ENCODE measurements around the gene EFNA5. TPM values are rescaled to one million over a fixed set of nuclear protein-coding genes. Genes with fewer than 3 reads are reported as not detected.
A peak's percentile ranks its signal among the peaks of the same experiment; 100 is the strongest.

The EFNA5 gene
- total and polyA plus RNA-seq, 2 of the 8 experiments (the other 6 are each of a cell fraction or from before 2014, with no cell fraction given): 9.6 to 21.8 TPM

DNA sequence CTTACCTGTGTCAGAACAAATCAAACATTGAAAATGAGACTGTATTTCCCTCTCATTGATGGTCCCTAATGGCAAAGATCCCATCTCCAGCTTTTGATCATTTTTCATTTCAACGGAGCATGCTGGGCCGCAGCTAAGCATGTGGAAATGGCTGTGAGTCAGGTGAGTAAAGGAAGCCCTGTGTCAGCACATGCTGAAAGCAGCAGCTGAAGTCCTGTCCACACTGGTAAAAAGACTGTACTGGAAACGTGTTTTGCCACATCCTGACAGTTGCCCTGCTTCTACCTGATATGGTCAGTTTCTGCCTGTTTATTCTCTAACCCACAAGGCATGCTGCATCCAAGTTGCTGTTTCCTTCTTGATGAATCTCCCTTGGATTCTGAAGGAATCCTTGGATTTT, 330.1 kb downstream of the EFNA5 start:
- H4K5ac ChIP-seq (ENCODE audit: insufficient read length, low read depth, low read length): no peak overlapping the region
- CTCF ChIA-PET (ENCODE audit: partially characterized antibody): interaction anchor here (1.0 to 1.5 kb wide), 2 partner anchors 63 to 91 kb away, joined by 3 to 4 read pairs; no protein-coding TSS in a partner anchor
- H2BK20ac ChIP-seq (ENCODE audit: low read length): no peak overlapping the region
- no peak overlapping the region for H3K14ac ChIP-seq (ENCODE audit: insufficient read length)
- H3K4ac ChIP-seq (replicated peaks; ENCODE audit: insufficient read length, low read depth, low read length): no peak overlapping the region
- H3K79me1 ChIP-seq (ENCODE audit: low read depth, low read length): no peaks in the 10 kb centered on the region
- H3K4me3 ChIP-seq (ENCODE audit: extremely low read depth in 1 of 4, insufficient read depth in 2 of 4, low read depth in 3 of 4, low read length in 4 of 4): no peak overlapping the region
- no peak for DNase-seq (ENCODE audit: low read depth in 1 of 2, low spot score in 2 of 2)
- TF ChIP-seq CREB1 (IDR thresholded peaks at IDR 0.05): no peak
- TF ChIP-seq, protein P1, sequence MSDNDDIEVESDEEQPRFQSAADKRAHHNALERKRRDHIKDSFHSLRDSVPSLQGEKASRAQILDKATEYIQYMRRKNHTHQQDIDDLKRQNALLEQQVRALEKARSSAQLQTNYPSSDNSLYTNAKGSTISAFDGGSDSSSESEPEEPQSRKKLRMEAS (IDR thresholded peaks at IDR 0.05): 0 out of 2 replicates have a peak, but pooled peaks have one; percentile 12
- no peak for TF ChIP-seq PHF8 (conservative IDR thresholded peaks at IDR 0.05; ENCODE audit: low read depth, low read length)
- TF ChIP-seq SIRT6 (IDR thresholded peaks at IDR 0.05; ENCODE audit: low read length): no peak
- no peak for TF ChIP-seq SP4 (IDR thresholded peaks at IDR 0.05; ENCODE audit: low read length)
- TF ChIP-seq FOSL1 (IDR thresholded peaks at IDR 0.05; ENCODE audit: insufficient read depth, low read depth, low read length): no peak
- no peak for TF ChIP-seq JUND (IDR thresholded peaks at IDR 0.05; ENCODE audit: low read length)
- no peak for TF ChIP-seq CHD1 (IDR thresholded peaks at IDR 0.05; ENCODE audit: low read depth, low read length)
- H2AK5ac ChIP-seq (ENCODE audit: low read depth, low read length): no peak overlapping the region
- H3K79me2 ChIP-seq (ENCODE audit: control insufficient read depth in 1 of 2, insufficient read depth in 2 of 2, low read length in 2 of 2): no peaks in the 10 kb centered on the region
- no peak overlapping the region for H2BK120ac ChIP-seq (replicated peaks; ENCODE audit: low read depth, low read length)
- 85% methylated on average over 3 of the region's 3 CpGs; no CpG with 5 or more reads in 1 of the 2 experiments for WGBS, 2 experiments (ENCODE audit: extremely low coverage in 1 of 2, insufficient coverage in 1 of 2, insufficient read length in 1 of 2, insufficient replicate concordance in 2 of 2, low coverage in 1 of 2, low lambda C conversion rate in 2 of 2, missing lambda C conversion rate in 1 of 2)
- H3K27me3 ChIP-seq (replicated peaks in 1 of 4; ENCODE audit: control insufficient read depth in 3 of 4, extremely low read depth in 1 of 4, insufficient read depth in 3 of 4, low read length in 3 of 4): no peaks in the 10 kb centered on the region
- no peaks in the 10 kb centered on the region for H3K23me2 ChIP-seq (ENCODE audit: low read depth, low read length)
- no peak overlapping the region for H2BK12ac ChIP-seq (ENCODE audit: low read depth, low read length)
- no peak overlapping the region for H2BK5ac ChIP-seq (ENCODE audit: low read depth, low read length)
- H3K27ac ChIP-seq (ENCODE audit: low read depth, low read length): no peak overlapping the region
- no peak overlapping the region for H3K18ac ChIP-seq (ENCODE audit: extremely low read depth, low read length)
- H3K9ac ChIP-seq (replicated peaks in 1 of 4; ENCODE audit: extremely low read depth in 1 of 4, low read depth in 3 of 4, low read length in 3 of 4): no peak overlapping the region
- no peak for FAIRE-seq
- no peak overlapping the region for H3K23ac ChIP-seq (ENCODE audit: insufficient read length)
- no peak overlapping the region; the same call in 1 of the 2 replicates for H2AFZ ChIP-seq (ENCODE audit: low read length)
- H4K20me1 ChIP-seq (replicated peaks in 1 of 2; ENCODE audit: control insufficient read depth in 1 of 2, insufficient read depth in 2 of 2, low read length in 2 of 2): no peaks in the 10 kb centered on the region
- no peak overlapping the region for H3K4me2 ChIP-seq (ENCODE audit: insufficient read depth in 1 of 2, low read depth in 2 of 2, low read length in 2 of 2)
- H3K36me3 ChIP-seq (ENCODE audit: control insufficient read depth in 2 of 4, insufficient read depth in 4 of 4, low read length in 3 of 4): no peaks in the 10 kb centered on the region
- POLR2A ChIA-PET (ENCODE audit: partially characterized antibody): no interaction called here
- no peak overlapping the region for H4K8ac ChIP-seq (ENCODE audit: extremely low read depth, insufficient read depth, low read length)
- no peaks in the 10 kb centered on the region; a peak in 1 of 4 replicates for H3K9me3 ChIP-seq (ENCODE audit: insufficient read depth in 2 of 2, low read depth in 1 of 2, low read length in 1 of 2)
- H3K4me1 ChIP-seq (replicated peaks in 1 of 4; ENCODE audit: control insufficient read depth in 3 of 4, insufficient read depth in 4 of 4, low read length in 3 of 4): no peaks in the 10 kb centered on the region
- no peak overlapping the region for H4K91ac ChIP-seq (replicated peaks; ENCODE audit: insufficient read length, low read length)
- no peak overlapping the region for H2BK15ac ChIP-seq (ENCODE audit: low read length)
- no peak overlapping the region for H3K56ac ChIP-seq (replicated peaks; ENCODE audit: insufficient read length, low read depth, low read length)

Measured in H1 (cell line).